ENCODE data around the gene ADRM1. TPM values are rescaled to one million over a fixed set of nuclear protein-coding genes. Genes with fewer than 3 reads are reported as not detected.

ADRM1 gene
- total RNA-seq, 4 donors from 2014 or later: 127 to 184 (median 173) TPM

DNA sequence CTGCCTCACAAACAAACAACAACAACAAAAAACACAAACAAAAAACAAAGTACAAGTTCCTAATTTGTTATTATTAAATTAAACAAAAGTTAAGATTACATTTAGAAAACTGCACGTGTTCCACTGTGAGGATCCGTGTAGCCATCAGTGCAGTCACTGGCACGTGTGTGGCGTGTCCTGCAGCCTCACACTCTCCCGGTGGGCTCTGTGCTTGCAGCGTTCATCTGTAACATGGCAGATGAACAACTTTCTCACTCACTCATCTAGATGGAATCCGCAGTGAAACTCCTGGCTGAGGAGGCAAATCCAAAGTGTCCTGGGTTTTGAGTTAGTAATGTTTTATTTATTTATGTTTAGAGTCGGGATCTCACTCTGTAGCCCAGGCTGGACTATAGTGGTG, 12.9 kb upstream of the ADRM1 start:
- no peaks in the 10 kb centered on the region for H3K27me3 ChIP-seq
- no peak for DNase-seq (ENCODE audit: extremely low spot score)
- intact Hi-C loops (cut with DNase I): no loop called here
- H3K4me1 ChIP-seq: peaks cover 0 to 18% (median 7%) of the 10 kb centered on the region in 4 donors
- TF ChIP-seq POLR2AphosphoS5 (IDR thresholded peaks at IDR 0.05) (no peak), EP300 (IDR thresholded peaks at IDR 0.05) (no peak), POLR2A (IDR thresholded peaks at IDR 0.05; ENCODE audit: low read depth) (no peak)
- TF ChIP-seq, protein P1, sequence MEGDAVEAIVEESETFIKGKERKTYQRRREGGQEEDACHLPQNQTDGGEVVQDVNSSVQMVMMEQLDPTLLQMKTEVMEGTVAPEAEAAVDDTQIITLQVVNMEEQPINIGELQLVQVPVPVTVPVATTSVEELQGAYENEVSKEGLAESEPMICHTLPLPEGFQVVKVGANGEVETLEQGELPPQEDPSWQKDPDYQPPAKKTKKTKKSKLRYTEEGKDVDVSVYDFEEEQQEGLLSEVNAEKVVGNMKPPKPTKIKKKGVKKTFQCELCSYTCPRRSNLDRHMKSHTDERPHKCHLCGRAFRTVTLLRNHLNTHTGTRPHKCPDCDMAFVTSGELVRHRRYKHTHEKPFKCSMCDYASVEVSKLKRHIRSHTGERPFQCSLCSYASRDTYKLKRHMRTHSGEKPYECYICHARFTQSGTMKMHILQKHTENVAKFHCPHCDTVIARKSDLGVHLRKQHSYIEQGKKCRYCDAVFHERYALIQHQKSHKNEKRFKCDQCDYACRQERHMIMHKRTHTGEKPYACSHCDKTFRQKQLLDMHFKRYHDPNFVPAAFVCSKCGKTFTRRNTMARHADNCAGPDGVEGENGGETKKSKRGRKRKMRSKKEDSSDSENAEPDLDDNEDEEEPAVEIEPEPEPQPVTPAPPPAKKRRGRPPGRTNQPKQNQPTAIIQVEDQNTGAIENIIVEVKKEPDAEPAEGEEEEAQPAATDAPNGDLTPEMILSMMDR (IDR thresholded peaks at IDR 0.05): no peak
- 86% methylated on average over 8 of the region's 8 CpGs for WGBS
- no peak overlapping the region for H3K27ac ChIP-seq (replicated peaks in 1 of 4)
- H3K36me3 ChIP-seq: peaks cover 32 to 95% (median 88%) of the 10 kb centered on the region in 4 donors
- no peaks in the 10 kb centered on the region for H3K9me3 ChIP-seq
- no peak overlapping the region for H3K4me3 ChIP-seq

DNA sequence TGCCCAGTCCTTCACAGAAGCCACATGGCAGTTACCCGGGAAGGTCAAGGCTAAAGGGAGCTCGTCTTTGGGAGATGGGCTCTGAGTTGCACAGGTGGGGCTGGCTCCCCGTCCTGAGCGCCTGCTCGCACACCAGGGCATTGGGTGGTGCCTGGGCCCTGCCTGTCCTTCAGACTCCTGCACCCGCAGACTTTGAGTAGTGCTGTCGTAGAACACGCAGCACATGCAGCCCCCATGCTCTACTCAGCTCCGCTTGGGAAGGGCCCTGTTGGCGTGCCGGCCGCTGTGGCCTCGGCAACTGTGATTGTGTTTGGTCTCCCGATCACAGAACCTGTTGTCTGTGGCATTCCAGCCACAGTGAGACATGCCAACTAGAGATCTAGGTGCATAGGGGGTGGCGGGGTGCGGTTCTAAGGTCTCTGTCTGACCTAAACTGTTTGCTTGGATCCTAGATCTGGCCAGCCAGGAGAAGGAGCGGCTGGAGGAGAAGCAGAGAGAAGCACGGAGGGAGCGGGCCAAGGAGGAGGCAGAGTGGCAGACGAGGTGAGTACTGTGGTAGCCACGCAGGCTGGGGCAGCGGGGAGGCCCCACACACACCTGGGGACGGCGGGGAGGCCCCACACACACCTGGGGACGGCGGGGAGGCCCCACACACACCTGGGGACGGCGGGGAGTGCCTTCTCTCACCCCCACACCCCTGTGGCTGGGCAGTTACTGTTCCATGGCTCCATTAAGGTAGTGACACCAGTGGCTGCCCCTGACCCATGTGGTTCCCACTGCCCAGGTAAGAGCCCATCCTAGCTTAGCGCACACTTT, 11.3 kb upstream of the ADRM1 start:
- intact Hi-C loops (cut with DNase I): no loop called here
- H3K27ac ChIP-seq (replicated peaks in 1 of 4): no peak overlapping the region

DNA sequence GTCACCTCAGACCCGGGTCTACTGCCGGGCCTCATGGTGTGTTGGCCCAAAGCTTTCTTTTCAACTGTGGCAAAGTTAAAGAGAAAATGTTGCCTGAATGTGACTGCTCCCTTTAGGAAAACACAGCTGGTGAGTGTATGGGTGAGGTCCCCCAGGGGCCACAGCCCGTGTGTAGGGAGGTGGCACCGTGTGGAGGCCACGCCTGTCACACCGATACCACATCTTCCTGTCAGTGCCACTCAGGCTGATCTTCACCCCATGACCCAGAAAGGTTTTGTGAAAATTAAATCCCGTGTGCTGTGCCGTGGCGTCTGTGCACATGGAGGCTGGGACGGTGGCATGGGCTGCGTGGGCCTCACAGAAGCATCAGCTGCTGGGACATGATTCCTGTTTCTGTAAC, 10.7 kb upstream of the ADRM1 start:
- Histone ChIP-seq H3K27me3 (no peaks in the 10 kb centered on the region), H3K4me3 (no peak overlapping the region), H3K4me1 (peaks cover 0 to 5% (median under 1%) of the 10 kb centered on the region in 4 donors), H3K36me3 (peaks cover 30 to 95% (median 88%) of the 10 kb centered on the region in 4 donors), H3K9me3 (no peaks in the 10 kb centered on the region), H3K27ac (replicated peaks in 1 of 4) (no peak overlapping the region)
- no peak for DNase-seq (ENCODE audit: extremely low spot score)
- WGBS: 87% methylated on average over 9 of the region's 11 CpGs
- intact Hi-C loops (cut with DNase I): no loop called here
- TF ChIP-seq, protein P1 (IDR thresholded peaks at IDR 0.05): no peak
- TF ChIP-seq EP300 (IDR thresholded peaks at IDR 0.05) (no peak), POLR2AphosphoS5 (IDR thresholded peaks at IDR 0.05) (no peak)

More for the DNA sequence above, 11.3 kb upstream of the ADRM1 start:
- Histone ChIP-seq H3K4me1 (peaks cover 0 to 7% (median 5%) of the 10 kb centered on the region in 4 donors), H3K9me3 (no peaks in the 10 kb centered on the region), H3K36me3 (peaks cover 35 to 95% (median 88%) of the 10 kb centered on the region in 4 donors), H3K4me3 (no peak overlapping the region), H3K27me3 (no peaks in the 10 kb centered on the region)
- no peak for DNase-seq (ENCODE audit: extremely low spot score)
- 97% methylated on average over 14 of the region's 29 CpGs for WGBS
- TF ChIP-seq POLR2A (IDR thresholded peaks at IDR 0.05; ENCODE audit: low read depth) (no peak), EP300 (IDR thresholded peaks at IDR 0.05) (no peak), POLR2AphosphoS5 (IDR thresholded peaks at IDR 0.05) (no peak)
- TF ChIP-seq, protein P1 (IDR thresholded peaks at IDR 0.05): no peak

DNA sequence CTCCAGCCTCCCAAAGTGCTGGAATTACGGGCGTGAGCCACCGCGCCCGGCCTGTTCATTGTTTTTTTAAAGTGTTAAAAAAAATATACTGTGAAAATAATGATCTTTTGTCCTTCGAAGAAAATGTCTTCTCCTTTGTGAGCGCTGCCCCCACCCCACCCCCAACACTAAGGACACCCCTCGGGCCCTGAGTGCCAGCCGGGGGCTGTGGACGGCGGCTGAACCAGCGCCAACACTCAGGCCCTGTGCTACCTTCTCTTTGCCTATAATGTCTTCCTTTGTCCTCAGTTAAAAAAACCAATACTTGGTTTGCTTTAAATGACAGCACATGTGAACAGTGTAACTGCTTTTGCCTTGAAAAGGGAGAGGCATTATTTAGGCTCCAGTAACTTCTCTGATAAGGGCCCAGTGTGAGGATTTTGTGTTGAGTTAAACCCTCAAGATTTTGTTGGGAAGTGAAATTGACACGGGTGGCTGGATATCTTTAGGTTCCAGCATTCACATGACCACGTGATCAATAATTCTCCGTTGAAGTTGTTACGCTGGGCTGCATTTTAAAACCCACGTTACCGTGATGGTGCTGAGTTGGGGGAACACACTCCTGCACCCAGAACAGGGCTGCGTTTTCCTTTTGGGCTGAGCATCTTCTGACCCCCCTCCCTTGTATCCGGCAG, 9.5 kb upstream of the ADRM1 start:
- intact Hi-C loops (cut with DNase I): no loop called here
- no peaks in the 10 kb centered on the region for H3K27me3 ChIP-seq
- no peak overlapping the region for H3K4me3 ChIP-seq
- no peaks in the 10 kb centered on the region for H3K9me3 ChIP-seq
- no peaks in the 10 kb centered on the region for H3K4me1 ChIP-seq
- WGBS: 92% methylated on average over 20 of the region's 20 CpGs
- TF ChIP-seq POLR2AphosphoS5 (IDR thresholded peaks at IDR 0.05) (no peak), EP300 (IDR thresholded peaks at IDR 0.05) (no peak), POLR2A (IDR thresholded peaks at IDR 0.05; ENCODE audit: low read depth) (no peak)
- TF ChIP-seq, protein P1 (IDR thresholded peaks at IDR 0.05): no peak
- DNase-seq (ENCODE audit: extremely low spot score): no peak
- no peak overlapping the region for H3K27ac ChIP-seq (replicated peaks in 1 of 4)
- H3K36me3 ChIP-seq: peaks cover 30 to 97% (median 86%) of the 10 kb centered on the region in 4 donors

All from esophagus muscularis mucosa (tissue), 4 donors.